ENCODE measurements around the gene NCAN. TPM values are rescaled to one million over a fixed set of nuclear protein-coding genes. Genes with fewer than 3 reads are reported as not detected.
A peak's percentile ranks its signal among the peaks of the same experiment; 100 is the strongest.

NCAN gene
- total and polyA plus RNA-seq, 9 of the 15 experiments (the other 6 are each of a cell fraction or from before 2014, with no cell fraction given), result 0.04 TPM; not detected in 8

GRCh38 chr19:19224852-19225494, 13.2 kb downstream of the NCAN start (continued):
- TF ChIP-seq SRF (CRISPR knock-in tag; IDR thresholded peaks at IDR 0.05) (peak in 1 of 2 experiments; percentile 66; a peak in 1 of 4 replicates), GATA2 (CRISPR knock-in tag; IDR thresholded peaks at IDR 0.05) (0 out of 2 replicates have a peak, but pooled peaks have one; percentile 31), ID3 (CRISPR knock-in tag; IDR thresholded peaks at IDR 0.05) (no peak), ID3 (tag; IDR thresholded peaks at IDR 0.05) (peak; percentile 89), ZNF253 (CRISPR knock-in tag; conservative IDR thresholded peaks at IDR 0.05) (no peak), FOXA3 (CRISPR knock-in tag; conservative IDR thresholded peaks at IDR 0.05 in 1 of 2, IDR thresholded peaks at IDR 0.05 in 1 of 2) (peak in 1 of 2 experiments; percentile 87; a peak in 2 of 4 replicates), ZNF263 (CRISPR knock-in tag; IDR thresholded peaks at IDR 0.05; ENCODE audit: borderline replicate concordance) (peak; percentile 72; the same call in 1 of the 2 replicates), KLF16 (IDR thresholded peaks at IDR 0.05) (peak; percentile 24; the same call in 1 of the 2 replicates), ZNF384 (IDR thresholded peaks at IDR 0.05; ENCODE audit: low read depth, low read length) (0 out of 2 replicates have a peak, but pooled peaks have one; percentile 6), ELF4 (CRISPR knock-in tag; IDR thresholded peaks at IDR 0.05) (no peak), TEAD2 (tag; IDR thresholded peaks at IDR 0.05) (no peak), SMC3 (conservative IDR thresholded peaks at IDR 0.05; ENCODE audit: insufficient read depth, low read depth, low read length) (peak; percentile 81), KDM4B (IDR thresholded peaks at IDR 0.05; ENCODE audit: borderline replicate concordance in 2 of 2, low read depth in 1 of 2) (no peak), ZNF232 (CRISPR knock-in tag; IDR thresholded peaks at IDR 0.05) (peak; percentile 89), E2F1 (CRISPR knock-in tag; IDR thresholded peaks at IDR 0.05) (peak; percentile 94), ZKSCAN8 (CRISPR knock-in tag; IDR thresholded peaks at IDR 0.05) (no peak), SNIP1 (IDR thresholded peaks at IDR 0.05; ENCODE audit: low read depth) (no peak; the same call in 1 of the 2 replicates), NCOA4 (IDR thresholded peaks at IDR 0.05; ENCODE audit: partially characterized antibody) (no peak), NR2C2 (CRISPR knock-in tag; IDR thresholded peaks at IDR 0.05) (peak; percentile 76; the same call in 1 of the 2 replicates), NR2C2 (tag; IDR thresholded peaks at IDR 0.05) (peak; percentile 66; the same call in 1 of the 2 replicates), ERF (CRISPR knock-in tag; IDR thresholded peaks at IDR 0.05) (no peak), ZNF449 (CRISPR knock-in tag; IDR thresholded peaks at IDR 0.05) (no peak), ZKSCAN1 (IDR thresholded peaks at IDR 0.05; ENCODE audit: low read depth, low read length) (no peak), ATF1 (CRISPR knock-in tag; IDR thresholded peaks at IDR 0.05) (no peak), ATF1 (tag; IDR thresholded peaks at IDR 0.05) (peak; percentile 82)

Measured in K562 (cell line).